ENCODE measurements around the gene GRAMD1B.

- no peak for TF ChIP-seq CTCF (IDR thresholded peaks at IDR 0.05)
- no peak for TF ChIP-seq POLR2A (IDR thresholded peaks at IDR 0.05)
Observed at GRCh38 chr11:123516238-123516637, 86.2 kb downstream of the GRAMD1B start.
